SH-SY5Y (cell line): Measurements from ENCODE around the gene SNCG.

Source experiments
- GATA2 ChIP-seq: IDR thresholded peaks from 2 replicates; pipeline ENCODE4 v1.6.1; 2011; ENCODE audit warnings: mild to moderate bottlenecking, low read depth, low read length
- GATA3 ChIP-seq: IDR thresholded peaks from 2 replicates; pipeline ENCODE4 v1.6.1; 2011; ENCODE audit warnings: low read depth, mild to moderate bottlenecking, low read length, moderate library complexity

The SNCG gene

GRCh38 chr10:86976362-86977056 is 18.1 kb downstream of the SNCG start:
- no peak for TF ChIP-seq GATA2
- TF ChIP-seq GATA3: no peak

- no peak for TF ChIP-seq GATA3
- no peak for TF ChIP-seq GATA2
Measured at GRCh38 chr10:86979296-86979818, 21.0 kb downstream of the SNCG start.

GRCh38 chr10:86979977-86980448 is 21.6 kb downstream of the SNCG start:
- TF ChIP-seq GATA2 (no peak), GATA3 (no peak)

GRCh38 chr10:86981716-86982115 is 23.3 kb downstream of the SNCG start:
- TF ChIP-seq GATA2 (no peak), GATA3 (no peak)

- TF ChIP-seq GATA2: no peak
- TF ChIP-seq GATA3: no peak
Measured at GRCh38 chr10:86988520-86988919, 30.1 kb downstream of the SNCG start.

GRCh38 chr10:86992456-86992855 is 34.1 kb downstream of the SNCG start:
- TF ChIP-seq GATA3 (no peak), GATA2 (no peak)

- TF ChIP-seq GATA3 (no peak), GATA2 (no peak)
Measured at GRCh38 chr10:86992929-86993328, 34.5 kb downstream of the SNCG start.

- no peak for TF ChIP-seq GATA2
- no peak for TF ChIP-seq GATA3
Measured at GRCh38 chr10:87000491-87000890, 42.1 kb downstream of the SNCG start.
